Karpas-422 (cell line): ENCODE results near the gene TMEM238L. TPM values are rescaled to one million over a fixed set of nuclear protein-coding genes. Genes with fewer than 3 reads are reported as not detected.

Experiments
- DNase-seq: peaks from one replicate; pipeline ENCODE4 v3.0.0-alpha.2; 2015
- H2AFZ ChIP-seq: fragments of 200-600 bp; sonication (generic); 2 replicates; pipeline ENCODE4 v1.6.1; 2014; ENCODE audit warnings: antibody characterized with exemption, low read length, mixed read lengths
- H3K27ac ChIP-seq: fragments of 200-600 bp; sonication (generic); 2 replicates; pipeline ENCODE4 v1.5.1; 2014; ENCODE audit warnings: mild to moderate bottlenecking, low read length, moderate library complexity
- H3K27me3 ChIP-seq: fragments of 200-600 bp; sonication (generic); 2 replicates; pipeline ENCODE4 v1.6.1; 2014; ENCODE audit warnings: low read length, mixed read lengths
- H3K36me3 ChIP-seq: fragments of 200-600 bp; sonication (generic); 2 replicates; pipeline ENCODE4 v1.6.1; 2014; ENCODE audit warnings: low read length, mixed read lengths; ENCODE audit not compliant: insufficient read depth
- H3K4me1 ChIP-seq: fragments of 200-600 bp; sonication (generic); 2 replicates; pipeline ENCODE4 v1.6.1; 2014; ENCODE audit warnings: mild to moderate bottlenecking, low read length, mixed read lengths
- H3K4me2 ChIP-seq: fragments of 200-600 bp; sonication (generic); 2 replicates; pipeline ENCODE4 v1.6.1; 2014; ENCODE audit warnings: low read length, low read depth, mild to moderate bottlenecking; ENCODE audit not compliant: poor library complexity, severe bottlenecking
- H3K4me3 ChIP-seq: fragments of 200-600 bp; sonication (generic); 2 replicates; pipeline ENCODE4 v1.5.1; 2014; ENCODE audit warnings: mild to moderate bottlenecking, antibody characterized with exemption, low read length, mixed read lengths
- H3K79me2 ChIP-seq: fragments of 200-600 bp; sonication (generic); 2 replicates; pipeline ENCODE4 v1.6.1; 2014; ENCODE audit warnings: mild to moderate bottlenecking, low read length, mixed read lengths
- H3K9ac ChIP-seq: fragments of 200-600 bp; sonication (generic); 2 replicates; pipeline ENCODE4 v1.6.0; 2014; ENCODE audit warnings: low read length
- H3K9me2 ChIP-seq: fragments of 200-600 bp; sonication (generic), shearing (Covaris generic); replicated peaks from 2 replicates; pipeline ENCODE4 v1.6.0; 2014; ENCODE audit warnings: mild to moderate bottlenecking, low read length, moderate library complexity; ENCODE audit not compliant: insufficient read depth
- H3K9me3 ChIP-seq: fragments of 300-700, 200-600 bp; sonication (generic); 2 replicates; pipeline ENCODE4 v1.6.1; 2014; ENCODE audit warnings: low read length, mixed read lengths
- H4K20me1 ChIP-seq: fragments of 200-600 bp; sonication (generic); 2 replicates; pipeline ENCODE4 v1.6.1; 2014; ENCODE audit warnings: mild to moderate bottlenecking, antibody characterized with exemption, low read length, low read depth; ENCODE audit not compliant: insufficient read depth
- total RNA-seq: library from RNA; depleted of rRNA; stranded (reverse); fragments of >200 nt; shearing (Covaris generic); gene quantifications from 2 replicates; pipeline ENCODE4 v1.2.3, GENCODE V29; 2014; ENCODE audit warnings: low replicate concordance

Gene TMEM238L
- total RNA-seq, 1 experiment from 2014 or later = not detected

- H3K4me1 ChIP-seq = no peaks in the 10 kb centered on the region
- no peak overlapping the region for H3K4me3 ChIP-seq
- H2AFZ ChIP-seq = no peak overlapping the region
- no peaks in the 10 kb centered on the region for H3K9me2 ChIP-seq
- H3K27me3 ChIP-seq = no peaks in the 10 kb centered on the region
- no peaks in the 10 kb centered on the region for H3K9me3 ChIP-seq
- no peaks in the 10 kb centered on the region for H4K20me1 ChIP-seq
- no peak overlapping the region for H3K27ac ChIP-seq
- DNase-seq = no peak
- no peaks in the 10 kb centered on the region for H3K79me2 ChIP-seq
- H3K9ac ChIP-seq = no peak overlapping the region
- no peak overlapping the region for H3K4me2 ChIP-seq
- no peaks in the 10 kb centered on the region for H3K36me3 ChIP-seq
Observed at GRCh38 chr17:10802496-10803284, 1.2 kb downstream of the TMEM238L start.

- no peaks in the 10 kb centered on the region for H3K79me2 ChIP-seq
- H3K27ac ChIP-seq = no peak overlapping the region
Observed at GRCh38 chr17:10799407-10799806, 4.5 kb downstream of the TMEM238L start.

GRCh38 chr17:10798910-10799309, 5.0 kb downstream of the TMEM238L start:
- H3K36me3 ChIP-seq = no peaks in the 10 kb centered on the region
- no peak overlapping the region for H3K4me2 ChIP-seq
- H3K4me1 ChIP-seq = no peaks in the 10 kb centered on the region
- no peaks in the 10 kb centered on the region for H3K79me2 ChIP-seq
- no peaks in the 10 kb centered on the region for H3K27me3 ChIP-seq
- no peak overlapping the region for H2AFZ ChIP-seq
- H4K20me1 ChIP-seq = no peaks in the 10 kb centered on the region
- no peak overlapping the region for H3K9ac ChIP-seq
- no peak overlapping the region for H3K4me3 ChIP-seq
- H3K9me2 ChIP-seq = no peaks in the 10 kb centered on the region
- no peak for DNase-seq
- H3K27ac ChIP-seq = no peak overlapping the region
- no peaks in the 10 kb centered on the region for H3K9me3 ChIP-seq

More at GRCh38 chr17:10799407-10799806, 4.5 kb downstream of the TMEM238L start:
- H2AFZ ChIP-seq = no peak overlapping the region
- no peaks in the 10 kb centered on the region for H4K20me1 ChIP-seq
- H3K36me3 ChIP-seq = no peaks in the 10 kb centered on the region
- no peaks in the 10 kb centered on the region for H3K9me2 ChIP-seq
- no peaks in the 10 kb centered on the region for H3K9me3 ChIP-seq
- H3K4me3 ChIP-seq = no peak overlapping the region
- DNase-seq = no peak
- no peak overlapping the region for H3K4me2 ChIP-seq
- H3K27me3 ChIP-seq = no peaks in the 10 kb centered on the region
- H3K4me1 ChIP-seq = no peaks in the 10 kb centered on the region
- no peak overlapping the region for H3K9ac ChIP-seq

- Histone ChIP-seq H2AFZ (no peak overlapping the region), H3K9me3 (no peaks in the 10 kb centered on the region), H3K36me3 (no peaks in the 10 kb centered on the region), H3K79me2 (no peaks in the 10 kb centered on the region), H3K27me3 (no peaks in the 10 kb centered on the region), H4K20me1 (no peaks in the 10 kb centered on the region), H3K27ac (no peak overlapping the region), H3K9ac (no peak overlapping the region), H3K4me1 (no peaks in the 10 kb centered on the region), H3K4me3 (no peak overlapping the region), H3K9me2 (no peaks in the 10 kb centered on the region), H3K4me2 (no peak overlapping the region)
- no peak for DNase-seq
Observed at GRCh38 chr17:10798332-10798749, 5.6 kb downstream of the TMEM238L start.

GRCh38 chr17:10797476-10798328, 6.2 kb downstream of the TMEM238L start:
- Histone ChIP-seq H3K79me2 (no peaks in the 10 kb centered on the region), H3K36me3 (no peaks in the 10 kb centered on the region), H3K9ac (no peak overlapping the region), H2AFZ (no peak overlapping the region), H3K27ac (no peak overlapping the region), H3K27me3 (no peaks in the 10 kb centered on the region), H3K9me2 (no peaks in the 10 kb centered on the region), H4K20me1 (no peaks in the 10 kb centered on the region), H3K4me2 (no peak overlapping the region), H3K4me3 (no peak overlapping the region), H3K4me1 (no peaks in the 10 kb centered on the region), H3K9me3 (no peaks in the 10 kb centered on the region)
- DNase-seq = no peak

- Histone ChIP-seq H3K27me3 (no peaks in the 10 kb centered on the region), H3K36me3 (no peaks in the 10 kb centered on the region), H4K20me1 (no peaks in the 10 kb centered on the region), H2AFZ (no peak overlapping the region), H3K9ac (no peak overlapping the region), H3K4me1 (no peaks in the 10 kb centered on the region), H3K4me3 (no peak overlapping the region), H3K27ac (no peak overlapping the region), H3K9me2 (no peaks in the 10 kb centered on the region), H3K9me3 (no peaks in the 10 kb centered on the region), H3K79me2 (no peaks in the 10 kb centered on the region), H3K4me2 (no peak overlapping the region)
- DNase-seq = peak; percentile 15
Observed at GRCh38 chr17:10793816-10794215, 10.1 kb downstream of the TMEM238L start.

GRCh38 chr17:10793256-10793655, 10.6 kb downstream of the TMEM238L start:
- H3K36me3 ChIP-seq = no peaks in the 10 kb centered on the region
- no peak overlapping the region for H3K9ac ChIP-seq
- no peak for DNase-seq
- no peaks in the 10 kb centered on the region for H3K9me2 ChIP-seq
- H3K4me1 ChIP-seq = no peaks in the 10 kb centered on the region
- no peak overlapping the region for H2AFZ ChIP-seq
- H3K9me3 ChIP-seq = no peaks in the 10 kb centered on the region
- no peaks in the 10 kb centered on the region for H4K20me1 ChIP-seq
- H3K4me3 ChIP-seq = no peak overlapping the region
- no peak overlapping the region for H3K27ac ChIP-seq
- H3K4me2 ChIP-seq = no peak overlapping the region
- no peaks in the 10 kb centered on the region for H3K79me2 ChIP-seq
- H3K27me3 ChIP-seq = no peaks in the 10 kb centered on the region

GRCh38 chr17:10792151-10792550, 11.7 kb downstream of the TMEM238L start:
- Histone ChIP-seq H3K4me1 (no peaks in the 10 kb centered on the region), H3K9me2 (no peaks in the 10 kb centered on the region), H2AFZ (no peak overlapping the region), H3K79me2 (no peaks in the 10 kb centered on the region), H3K27me3 (no peaks in the 10 kb centered on the region), H4K20me1 (no peaks in the 10 kb centered on the region), H3K4me3 (no peak overlapping the region), H3K36me3 (no peaks in the 10 kb centered on the region), H3K9ac (no peak overlapping the region), H3K27ac (no peak overlapping the region), H3K9me3 (no peaks in the 10 kb centered on the region), H3K4me2 (no peak overlapping the region)
- DNase-seq = peak; percentile 10
